ENCODE data around the gene COPB1. TPM values are rescaled to one million over a fixed set of nuclear protein-coding genes. Genes with fewer than 3 reads are reported as not detected.
A peak's percentile ranks its signal among the peaks of the same experiment; 100 is the strongest.

COPB1 gene
- total and polyA plus RNA-seq, 4 donors, result 47.6 to 156 (median 88.3) TPM

GRCh38 chr11:14541192-14541947, 41.8 kb upstream of the COPB1 start:
- Histone ChIP-seq H3K36me3 (ENCODE audit: control insufficient read depth in 4 of 4, insufficient read depth in 4 of 4, low read length in 4 of 4) (no peaks in the 10 kb centered on the region), H3K4me1 (ENCODE audit: control insufficient read depth in 5 of 5, insufficient read depth in 5 of 5, low read length in 5 of 5) (peaks cover 0 to 27% (median 6%) of the 10 kb centered on the region in 5 donors), H3K27ac (ENCODE audit: low read depth in 1 of 2, low read length in 1 of 2) (peak overlapping the region in 1 of 2 donors; percentile 61), H3K9ac (ENCODE audit: insufficient read depth in 1 of 2, low read length in 2 of 2) (peak overlapping the region in 1 of 2 donors; percentile 15), H3K27me3 (ENCODE audit: control insufficient read depth in 3 of 3, insufficient read depth in 3 of 3, low read length in 2 of 3) (no peaks in the 10 kb centered on the region), H3K4me3 (no peak overlapping the region), H3K9me3 (ENCODE audit: control insufficient read depth in 4 of 4, insufficient read depth in 3 of 4, low read length in 3 of 4) (no peaks in the 10 kb centered on the region)
- DNase-seq, result peak; percentile 25 to 79 (median 75)
- WGBS, 2 donors, result 48 to 52% methylated on average over 6 of the region's 6 CpGs
- TF ChIP-seq, protein P1, sequence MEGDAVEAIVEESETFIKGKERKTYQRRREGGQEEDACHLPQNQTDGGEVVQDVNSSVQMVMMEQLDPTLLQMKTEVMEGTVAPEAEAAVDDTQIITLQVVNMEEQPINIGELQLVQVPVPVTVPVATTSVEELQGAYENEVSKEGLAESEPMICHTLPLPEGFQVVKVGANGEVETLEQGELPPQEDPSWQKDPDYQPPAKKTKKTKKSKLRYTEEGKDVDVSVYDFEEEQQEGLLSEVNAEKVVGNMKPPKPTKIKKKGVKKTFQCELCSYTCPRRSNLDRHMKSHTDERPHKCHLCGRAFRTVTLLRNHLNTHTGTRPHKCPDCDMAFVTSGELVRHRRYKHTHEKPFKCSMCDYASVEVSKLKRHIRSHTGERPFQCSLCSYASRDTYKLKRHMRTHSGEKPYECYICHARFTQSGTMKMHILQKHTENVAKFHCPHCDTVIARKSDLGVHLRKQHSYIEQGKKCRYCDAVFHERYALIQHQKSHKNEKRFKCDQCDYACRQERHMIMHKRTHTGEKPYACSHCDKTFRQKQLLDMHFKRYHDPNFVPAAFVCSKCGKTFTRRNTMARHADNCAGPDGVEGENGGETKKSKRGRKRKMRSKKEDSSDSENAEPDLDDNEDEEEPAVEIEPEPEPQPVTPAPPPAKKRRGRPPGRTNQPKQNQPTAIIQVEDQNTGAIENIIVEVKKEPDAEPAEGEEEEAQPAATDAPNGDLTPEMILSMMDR (IDR thresholded peaks at IDR 0.05; ENCODE audit: control extremely low read depth, extremely low read depth), result no peak
- ATAC-seq (ENCODE audit: insufficient read depth, low FRiP score), result peak; percentile 16

DNA sequence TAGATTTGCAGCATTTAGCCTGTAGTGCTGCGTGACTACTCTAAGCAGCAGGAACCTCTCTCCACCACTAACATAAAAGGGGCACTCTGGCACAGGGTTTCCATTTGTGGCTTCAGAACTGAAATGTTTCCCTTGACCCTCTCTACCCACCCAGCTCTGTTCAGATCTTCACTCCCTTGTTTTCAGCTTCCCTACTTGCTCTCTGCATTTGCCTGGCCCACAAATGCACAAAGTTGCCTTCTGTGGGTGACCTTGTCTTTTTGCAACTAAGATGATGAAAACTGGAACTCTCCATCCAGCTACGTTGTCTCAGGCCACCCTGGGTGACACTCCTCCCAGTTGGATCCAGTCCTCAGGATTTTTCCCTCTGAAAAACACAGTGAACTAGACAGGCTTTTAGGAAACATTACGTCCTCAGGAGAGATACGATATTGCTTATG, 40.4 kb upstream of the COPB1 start:
- peak; percentile 30 to 72 (median 69) for DNase-seq
- TF ChIP-seq, protein P1 (IDR thresholded peaks at IDR 0.05; ENCODE audit: control extremely low read depth, extremely low read depth), result no peak
- Histone ChIP-seq H3K4me1 (ENCODE audit: control insufficient read depth in 5 of 5, insufficient read depth in 5 of 5, low read length in 5 of 5) (peaks cover 0 to 27% (median 6%) of the 10 kb centered on the region in 5 donors), H3K9ac (ENCODE audit: insufficient read depth in 1 of 2, low read length in 2 of 2) (peak overlapping the region in 1 of 2 donors; percentile 50), H3K27ac (ENCODE audit: low read depth in 1 of 2, low read length in 1 of 2) (peak overlapping the region in 1 of 2 donors; percentile 21), H3K4me3 (no peak overlapping the region), H3K9me3 (ENCODE audit: control insufficient read depth in 4 of 4, insufficient read depth in 3 of 4, low read length in 3 of 4) (no peaks in the 10 kb centered on the region), H3K27me3 (ENCODE audit: control insufficient read depth in 3 of 3, insufficient read depth in 3 of 3, low read length in 2 of 3) (no peaks in the 10 kb centered on the region), H3K36me3 (ENCODE audit: control insufficient read depth in 4 of 4, insufficient read depth in 4 of 4, low read length in 4 of 4) (no peaks in the 10 kb centered on the region)
- 60 to 61% methylated on average over 4 of the region's 4 CpGs for WGBS, 2 donors
- ATAC-seq (ENCODE audit: insufficient read depth, low FRiP score), result no peak

DNA sequence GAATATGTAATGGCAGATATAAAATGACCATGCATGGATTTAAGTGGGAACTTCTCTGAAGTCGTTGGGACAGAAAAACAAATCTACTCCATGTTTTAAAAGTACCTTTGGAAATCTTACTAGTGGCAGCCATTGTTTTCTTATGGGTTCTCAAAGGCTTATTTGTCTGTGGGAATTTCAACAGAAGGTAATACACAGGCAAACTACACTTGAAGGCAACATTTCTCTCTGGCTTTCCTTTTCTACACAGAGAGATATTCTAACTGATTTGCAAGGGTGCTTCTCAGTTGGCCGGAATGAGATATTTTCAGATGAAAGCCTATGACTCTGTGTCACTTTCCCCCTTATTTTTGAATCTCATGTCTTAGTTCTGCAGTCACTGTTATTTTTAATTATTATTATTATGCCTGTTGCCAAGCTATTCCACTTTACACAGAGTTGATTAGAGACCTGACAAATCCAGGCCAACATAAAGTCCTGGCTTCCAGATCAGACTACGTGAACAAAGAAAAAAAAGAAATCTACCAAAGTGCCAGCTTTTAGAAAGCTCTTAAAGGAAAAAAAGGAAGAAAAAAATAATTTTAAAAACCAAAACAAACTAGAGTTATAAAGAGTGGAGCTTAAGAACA, 39.4 kb upstream of the COPB1 start:
- no peak overlapping the region for H3K4me3 ChIP-seq
- H3K27me3 ChIP-seq (ENCODE audit: control insufficient read depth in 3 of 3, insufficient read depth in 3 of 3, low read length in 2 of 3), result no peaks in the 10 kb centered on the region
- H3K9me3 ChIP-seq (ENCODE audit: control insufficient read depth in 4 of 4, insufficient read depth in 3 of 4, low read length in 3 of 4), result no peaks in the 10 kb centered on the region
- H3K36me3 ChIP-seq (ENCODE audit: control insufficient read depth in 4 of 4, insufficient read depth in 4 of 4, low read length in 4 of 4), result no peaks in the 10 kb centered on the region
- H3K27ac ChIP-seq (ENCODE audit: low read depth in 1 of 2, low read length in 1 of 2), result no peak overlapping the region
- DNase-seq (no peak), ATAC-seq (ENCODE audit: insufficient read depth, low FRiP score) (no peak)
- 77 to 84% methylated on average over 3 of the region's 3 CpGs for WGBS, 2 donors
- TF ChIP-seq, protein P1 (IDR thresholded peaks at IDR 0.05; ENCODE audit: control extremely low read depth, extremely low read depth), result no peak
- no peak overlapping the region for H3K9ac ChIP-seq (ENCODE audit: insufficient read depth in 1 of 2, low read length in 2 of 2)
- peaks cover 0 to 27% (median 6%) of the 10 kb centered on the region in 5 donors for H3K4me1 ChIP-seq (ENCODE audit: control insufficient read depth in 5 of 5, insufficient read depth in 5 of 5, low read length in 5 of 5)
